Measurements from ENCODE around the gene SGK2.
A peak's percentile ranks its signal among the peaks of the same experiment; 100 is the strongest.

The SGK2 gene

GRCh38 chr20:43536041-43536816 is 22.6 kb upstream of the SGK2 start:
- no peak for DNase-seq

- DNase-seq = no peak
Measured at GRCh38 chr20:43536817-43537440, 21.9 kb upstream of the SGK2 start.

- peak; percentile 69 for DNase-seq
Measured at GRCh38 chr20:43537921-43538877, 20.6 kb upstream of the SGK2 start.

GRCh38 chr20:43538878-43539700 is 19.7 kb upstream of the SGK2 start:
- no peak for DNase-seq

- no peak for DNase-seq
Measured at GRCh38 chr20:43539975-43540672, 18.7 kb upstream of the SGK2 start.

GRCh38 chr20:43540673-43541060 is 18.2 kb upstream of the SGK2 start:
- DNase-seq = no peak

- DNase-seq = no peak
Measured at GRCh38 chr20:43541214-43541613, 17.6 kb upstream of the SGK2 start.

- no peak for DNase-seq
Measured at GRCh38 chr20:43542161-43542560, 16.7 kb upstream of the SGK2 start.

- DNase-seq = no peak
Measured at GRCh38 chr20:43542674-43543073, 16.2 kb upstream of the SGK2 start.

- no peak for DNase-seq
Measured at GRCh38 chr20:43543138-43543537, 15.7 kb upstream of the SGK2 start.

GRCh38 chr20:43544501-43544900 is 14.3 kb upstream of the SGK2 start:
- no peak for DNase-seq

- DNase-seq = no peak
Measured at GRCh38 chr20:43545837-43546578, 12.8 kb upstream of the SGK2 start.

GRCh38 chr20:43548273-43548880 is 10.4 kb upstream of the SGK2 start:
- DNase-seq = no peak

- DNase-seq = peak; percentile 25
Measured at GRCh38 chr20:43549416-43550065, 9.3 kb upstream of the SGK2 start.

- DNase-seq = no peak
Measured at GRCh38 chr20:43550456-43550855, 8.4 kb upstream of the SGK2 start.

GRCh38 chr20:43554369-43554768 is 4.5 kb upstream of the SGK2 start:
- DNase-seq = peak; percentile 45

GRCh38 chr20:43559147-43559987 is 540 bp downstream of the SGK2 start:
- DNase-seq = no peak

GRCh38 chr20:43560974-43561373 is 2.1 kb downstream of the SGK2 start:
- DNase-seq = no peak

- peak; percentile 44 for DNase-seq
Measured at GRCh38 chr20:43563429-43563828, 4.6 kb downstream of the SGK2 start.

All from OCI-M1 (cell line).